ENCODE measurements around the gene FER1L5. TPM values are rescaled to one million over a fixed set of nuclear protein-coding genes. Genes with fewer than 3 reads are reported as not detected.

The FER1L5 gene
- total and polyA plus RNA-seq, 9 of the 15 experiments (the other 6 are each of a cell fraction or from before 2014, with no cell fraction given) = 0.01 TPM; not detected in 6

GRCh38 chr2:96679848-96680247, 37.3 kb downstream of the FER1L5 start:
- Histone ChIP-seq H3K36me3 (ENCODE audit: control insufficient read depth, insufficient read depth, low read length) (no peaks in the 10 kb centered on the region), H3K9me3 (replicated peaks; ENCODE audit: control insufficient read depth, insufficient read depth, low read depth, low read length) (no peaks in the 10 kb centered on the region), H3K9me1 (ENCODE audit: control insufficient read depth, insufficient read depth, low read length) (no peaks in the 10 kb centered on the region), H3K4me3 (no peak overlapping the region), H4K20me1 (replicated peaks; ENCODE audit: control insufficient read depth, insufficient read depth, low read length) (no peaks in the 10 kb centered on the region), H3K4me2 (ENCODE audit: insufficient read depth, low read length) (no peak overlapping the region), H3K27ac (ENCODE audit: extremely low read depth, low read depth, low read length) (no peak overlapping the region), H2AFZ (ENCODE audit: low read depth, low read length) (no peak overlapping the region), H3K9ac (ENCODE audit: insufficient read depth in 1 of 2, low read depth in 2 of 2, low read length in 2 of 2) (no peak overlapping the region; a peak in 1 of 4 replicates), H3K79me2 (ENCODE audit: control insufficient read depth, insufficient read depth, low read length) (no peaks in the 10 kb centered on the region), H3K4me1 (replicated peaks in 1 of 2; ENCODE audit: control insufficient read depth in 2 of 2, insufficient read depth in 2 of 2, low read length in 2 of 2) (no peaks in the 10 kb centered on the region; a peak in 1 of 5 replicates), H3K27me3 (ENCODE audit: control insufficient read depth in 2 of 2, insufficient read depth in 2 of 2, low read length in 2 of 2) (peaks cover 23 to 41% of the 10 kb centered on the region in 2 experiments)
- ChIA-PET CTCF (ENCODE audit: low intra/inter-chr PET ratio) (no interaction called here), POLR2A (no interaction called here)
- TF ChIP-seq ZNF24 (IDR thresholded peaks at IDR 0.05) (no peak), CBX2 (IDR thresholded peaks at IDR 0.05; ENCODE audit: insufficient read depth, low read length, poor library complexity, severe bottlenecking) (peak; percentile 47)
- ATAC-seq (peak; percentile 63), DNase-seq (ENCODE audit: extremely low read depth in 1 of 4, low spot score in 3 of 4) (peak in 1 of 4 experiments; percentile 27), FAIRE-seq (no peak)
- intact Hi-C loops (cut with micrococcal nuclease) = no loop called here
- under 1% methylated on average over 9 of the region's 9 CpGs for WGBS (ENCODE audit: insufficient coverage, low coverage, missing lambda C conversion rate)
- no TSS peak for BruUV-seq (replicated peaks)
- in situ Hi-C loops (cut with MboI) = no loop called here

GRCh38 chr2:96680561-96681141, 38.1 kb downstream of the FER1L5 start:
- CTCF ChIA-PET (ENCODE audit: low intra/inter-chr PET ratio) = no interaction called here
- no peaks in the 10 kb centered on the region for H3K9me1 ChIP-seq (ENCODE audit: control insufficient read depth, insufficient read depth, low read length)
- H3K4me1 ChIP-seq (replicated peaks in 1 of 2; ENCODE audit: control insufficient read depth in 2 of 2, insufficient read depth in 2 of 2, low read length in 2 of 2) = peaks cover 0 to 7% of the 10 kb centered on the region in 2 experiments; a peak in 2 of 5 replicates
- FAIRE-seq (no peak), ATAC-seq (no peak), DNase-seq (ENCODE audit: extremely low read depth in 1 of 4, low spot score in 3 of 4) (no peak)
- intact Hi-C loops (cut with micrococcal nuclease) (no loop called here), in situ Hi-C loops (cut with MboI) (no loop called here)
- no peak overlapping the region for H3K27ac ChIP-seq (ENCODE audit: extremely low read depth, low read depth, low read length)
- no TSS peak for BruUV-seq (replicated peaks)
- H3K4me2 ChIP-seq (ENCODE audit: insufficient read depth, low read length) = no peak overlapping the region
- peaks cover 24 to 50% of the 10 kb centered on the region in 2 experiments for H3K27me3 ChIP-seq (ENCODE audit: control insufficient read depth in 2 of 2, insufficient read depth in 2 of 2, low read length in 2 of 2)
- no peak overlapping the region for H3K9ac ChIP-seq (ENCODE audit: insufficient read depth in 1 of 2, low read depth in 2 of 2, low read length in 2 of 2)
- H3K4me3 ChIP-seq = no peak overlapping the region
- H3K36me3 ChIP-seq (ENCODE audit: control insufficient read depth, insufficient read depth, low read length) = no peaks in the 10 kb centered on the region
- H3K79me2 ChIP-seq (ENCODE audit: control insufficient read depth, insufficient read depth, low read length) = no peaks in the 10 kb centered on the region
- WGBS (ENCODE audit: insufficient coverage, low coverage, missing lambda C conversion rate) = 4% methylated on average over 5 of the region's 5 CpGs
- POLR2A ChIA-PET = no interaction called here
- H2AFZ ChIP-seq (ENCODE audit: low read depth, low read length) = no peak overlapping the region
- H4K20me1 ChIP-seq (replicated peaks; ENCODE audit: control insufficient read depth, insufficient read depth, low read length) = 0 out of 2 replicates have a peak, but pooled peaks cover 6% of the 10 kb centered on the region
- no peaks in the 10 kb centered on the region for H3K9me3 ChIP-seq (replicated peaks; ENCODE audit: control insufficient read depth, insufficient read depth, low read depth, low read length)
- TF ChIP-seq, protein P1, sequence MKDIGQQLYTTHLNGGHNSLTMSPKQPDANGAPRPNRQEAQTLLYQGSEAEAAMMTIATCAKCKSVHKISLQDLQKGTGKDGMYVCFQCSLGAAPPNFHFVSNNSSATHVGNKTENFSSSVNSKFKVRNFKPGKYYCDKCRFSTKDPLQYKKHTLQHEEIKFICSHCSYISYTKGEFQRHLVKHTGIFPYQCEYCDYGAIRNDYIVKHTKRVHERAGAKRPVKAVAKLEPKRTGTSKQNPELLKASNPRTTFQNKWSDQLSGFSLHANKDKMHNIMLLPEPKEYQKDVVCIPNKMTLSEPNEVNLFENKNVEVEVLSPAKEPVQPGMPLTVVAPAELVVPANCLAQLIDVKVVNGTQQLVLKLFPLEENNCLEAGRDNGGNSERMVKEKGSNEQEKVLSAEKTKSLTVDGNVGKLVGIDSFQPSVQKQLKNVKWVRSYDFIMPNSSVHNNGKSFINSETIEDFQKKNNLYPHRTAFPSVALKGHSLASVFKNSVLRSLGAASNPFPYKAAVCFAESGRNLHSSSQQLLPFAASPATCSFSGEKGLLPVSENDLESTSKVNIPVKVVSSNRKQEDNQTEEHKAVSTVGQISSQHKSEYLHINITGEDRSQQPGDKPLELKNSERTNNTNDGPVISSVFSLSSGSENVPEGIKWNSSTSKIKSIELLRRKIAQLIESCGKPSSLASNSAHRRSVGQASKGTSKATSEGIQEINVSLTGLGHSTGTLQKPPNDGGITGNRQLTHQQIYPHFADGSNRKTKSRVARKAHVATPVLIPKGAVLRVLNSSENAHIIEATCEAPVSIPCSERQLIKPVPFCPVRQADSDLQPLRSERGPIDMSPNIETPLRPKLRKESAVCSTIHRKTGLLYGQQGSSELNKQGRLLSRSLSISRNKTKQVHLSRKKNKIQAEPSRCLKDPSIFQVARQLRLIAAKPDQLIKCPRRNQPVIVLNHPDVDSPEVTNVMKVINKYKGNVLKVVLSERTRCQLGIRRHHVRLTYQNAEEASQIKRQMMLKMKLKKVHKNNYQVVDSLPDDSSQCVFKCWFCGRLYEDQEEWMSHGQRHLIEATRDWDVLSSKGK (CRISPR knock-in tag; IDR thresholded peaks at IDR 0.05) = no peak
- TF ChIP-seq RBM34 (IDR thresholded peaks at IDR 0.05; ENCODE audit: borderline replicate concordance, insufficient read depth, low read length) = no peak
- no peak for TF ChIP-seq SMARCA5 (IDR thresholded peaks at IDR 0.05)
- TF ChIP-seq ZNF197 (CRISPR knock-in tag; IDR thresholded peaks at IDR 0.05; ENCODE audit: low read depth) = no peak
- no peak for TF ChIP-seq GATA2 (CRISPR knock-in tag; IDR thresholded peaks at IDR 0.05)
- no peak for TF ChIP-seq NR2F6 (CRISPR knock-in tag; IDR thresholded peaks at IDR 0.05)
- no peak for TF ChIP-seq CREB5 (CRISPR knock-in tag; IDR thresholded peaks at IDR 0.05)
- TF ChIP-seq NFE2L1 (tag; IDR thresholded peaks at IDR 0.05; ENCODE audit: borderline replicate concordance, low read depth) = no peak
- TF ChIP-seq EHMT2 (IDR thresholded peaks at IDR 0.05) = no peak
- TF ChIP-seq PML (IDR thresholded peaks at IDR 0.05; ENCODE audit: low read length) = no peak
- no peak for TF ChIP-seq TAL1 (IDR thresholded peaks at IDR 0.05)
